Right lobe of liver (tissue), 6 donors: Measurements from ENCODE around the gene ZFP36. TPM values are rescaled to one million over a fixed set of nuclear protein-coding genes. Genes with fewer than 3 reads are reported as not detected.

Experiments
- ATAC-seq, 4 donors: fragments of 200-7000 bp; cut with Tn5 transposase; one replicate each; pipeline ENCODE4 v1.9.1; 2020; ENCODE audit warnings: mild to moderate bottlenecking in 4 of 4, moderate library complexity in 4 of 4
- DNase-seq, 3 donors: peaks; one replicate each; pipeline ENCODE4 v3.0.0-alpha.2; 2020
- H3K27ac ChIP-seq, 3 donors: fragments of 200-600 bp; one replicate each; pipeline ENCODE4 v1.8.0; 2022
- H3K27me3 ChIP-seq, 2 donors: fragments of 200-600 bp; one replicate each; pipeline ENCODE4 v1.8.0; 2022
- H3K36me3 ChIP-seq, 4 donors: fragments of 200-600 bp; sonication (generic) in 1 of 4; one replicate each; pipeline versions ENCODE4 v1.5.1 to v1.8.0; 2017 to 2022; ENCODE audit warnings: control low read depth in 1 of 4
- H3K4me1 ChIP-seq, 4 donors: fragments of 200-600 bp; sonication (generic) in 1 of 4; one replicate each; pipeline versions ENCODE4 v1.5.1 to v1.8.0; 2017 to 2022; ENCODE audit warnings: control low read depth in 1 of 4
- H3K4me3 ChIP-seq, 3 donors: fragments of 200-600 bp; one replicate each; pipeline ENCODE4 v1.8.0; 2022
- H3K9me3 ChIP-seq, 4 donors: fragments of 200-600 bp; sonication (generic) in 1 of 4; one replicate each; pipeline versions ENCODE4 v1.5.1 to v1.8.0; 2017 to 2022; ENCODE audit warnings: control low read depth in 1 of 4
- CTCF ChIP-seq, 4 donors: fragments of 200-600 bp in 3 of 4; fragments of 450-650 bp in 1 of 4; IDR thresholded peaks; one replicate each; pipeline versions ENCODE4 v1.5.1 to v1.8.0; 2016 to 2022; ENCODE audit warnings: antibody characterized with exemption in 4 of 4, mild to moderate bottlenecking in 2 of 4
- POLR2A ChIP-seq: fragments of 450-650 bp; IDR thresholded peaks from one replicate; pipeline ENCODE4 v1.6.1; 2017; ENCODE audit warnings: antibody characterized with exemption, mild to moderate bottlenecking
- WGBS: methylation state at CpG from one replicate; pipeline ENCODE4 v1.1.6; 2018; ENCODE audit warnings: low coverage, low lambda C conversion rate; ENCODE audit not compliant: insufficient coverage; ENCODE audit errors: missing lambda C conversion rate; 5-methylcytosine and 5-hydroxymethylcytosine counted together
- intact Hi-C, 2 donors: fragments of 100-400 bp; cut with DNase I; formaldehyde crosslinking; loops; one replicate each; pipeline versions ENCODE4 v1.11.2 to v1.14.1; 2022
- total RNA-seq, 6 experiments: library from RNA; depleted of rRNA in 2 of 6; stranded (reverse); fragments of >200 nt in 2 of 6; fragmentation: NEBNext Ultra II Directional in 3 of 6; extraction: Animal tissue kit (Norgen Biotek cat#: 25700) in 3 of 6; gene quantifications; one replicate each; pipeline versions ENCODE4 v1.1.0 to v1.2.4, GENCODE V29; 2016 to 2023
- donor health status: DM: no; HTN: yes; CAD: no.
- donor health status: DM: no; HTN: no; CAD: no.
- donor health status: DM: no; HTN: no; CAD: no.
- donor health status: DM: no; HTN: yes; CAD: no.
- donor health status: DM: no; HTN: yes; CAD: no.

Gene ZFP36
- total RNA-seq, 6 experiments from 2014 or later = 28.3 to 156 (median 91.7) TPM

DNA sequence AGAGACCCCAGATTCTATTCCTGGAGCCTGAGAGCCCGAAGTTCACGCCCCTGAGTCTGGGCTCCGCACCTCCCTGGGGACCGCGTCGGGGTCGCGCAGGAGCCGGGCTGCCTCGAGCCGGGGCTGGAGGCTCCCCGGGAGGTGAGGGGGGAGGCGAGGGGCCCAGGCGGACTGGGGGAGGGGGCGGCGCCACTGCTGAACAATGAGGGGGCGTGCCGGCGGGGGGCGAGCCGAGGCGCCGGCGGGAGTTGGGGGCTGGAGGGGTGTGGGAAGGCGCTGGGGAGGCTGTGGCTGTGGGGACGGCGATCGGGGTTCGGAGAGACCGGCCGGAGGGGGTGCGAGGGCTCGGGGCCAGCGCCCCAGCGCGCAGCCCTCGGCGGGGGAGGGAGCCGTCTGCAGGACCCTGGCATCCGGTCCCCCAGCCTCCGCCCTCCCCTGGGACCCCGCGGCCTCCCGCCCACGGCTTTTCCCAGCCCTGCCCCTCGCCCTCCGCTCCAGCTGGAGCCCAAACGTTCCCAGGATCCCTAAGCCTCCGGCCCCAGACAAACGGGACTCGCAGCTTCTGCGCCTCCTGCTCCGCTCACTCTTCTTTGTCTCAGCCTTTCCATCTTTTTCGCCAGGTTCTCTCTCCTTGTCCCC is 6.7 kb downstream of the ZFP36 start:
- intact Hi-C loops = no loop called here
- peaks cover 0 to 5% (median 2%) of the 10 kb centered on the region in 4 donors for H3K36me3 ChIP-seq
- WGBS = 56% methylated on average over 1 of the region's 54 CpGs
- TF ChIP-seq POLR2A (no peak), CTCF (IDR thresholded peaks at IDR 0.05) (no peak)
- H3K27me3 ChIP-seq = no peaks in the 10 kb centered on the region
- DNase-seq (peak; percentile 61 to 72 (median 71)), ATAC-seq (no peak)
- H3K27ac ChIP-seq = peak overlapping the region; percentile 65 to 86 (median 73)
- H3K4me3 ChIP-seq = peak overlapping the region; percentile 59 to 99 (median 81)
- no peaks in the 10 kb centered on the region for H3K9me3 ChIP-seq
- peaks cover 0 to 12% (median 2%) of the 10 kb centered on the region in 4 donors for H3K4me1 ChIP-seq

GRCh38 chr19:39413911-39414608 is 7.4 kb downstream of the ZFP36 start:
- peak in 1 of 3 donors; percentile 54 for DNase-seq
- no peak for ATAC-seq
- intact Hi-C loops = no loop called here
- Histone ChIP-seq H3K4me3 (peak overlapping the region; percentile 59 to 99 (median 81)), H3K36me3 (no peaks in the 10 kb centered on the region), H3K9me3 (no peaks in the 10 kb centered on the region), H3K27me3 (no peaks in the 10 kb centered on the region), H3K27ac (peak overlapping the region; percentile 7 to 86 (median 65)), H3K4me1 (peaks cover 0 to 12% (median 2%) of the 10 kb centered on the region in 4 donors)
- TF ChIP-seq CTCF (IDR thresholded peaks at IDR 0.05) = no peak
- 68% methylated on average over 11 of the region's 18 CpGs for WGBS

- 57% methylated on average over 15 of the region's 35 CpGs for WGBS
- Histone ChIP-seq H3K4me3 (no peak overlapping the region), H3K36me3 (no peaks in the 10 kb centered on the region), H3K27me3 (no peaks in the 10 kb centered on the region), H3K9me3 (no peaks in the 10 kb centered on the region), H3K4me1 (peaks cover 0 to 12% (median 2%) of the 10 kb centered on the region in 4 donors), H3K27ac (no peak overlapping the region)
- no peak for TF ChIP-seq CTCF (IDR thresholded peaks at IDR 0.05)
- TF ChIP-seq POLR2A = no peak
- no peak for ATAC-seq
- no peak for DNase-seq
- intact Hi-C loops = no loop called here
Measured at GRCh38 chr19:39415111-39416046, 8.7 kb downstream of the ZFP36 start.

DNA sequence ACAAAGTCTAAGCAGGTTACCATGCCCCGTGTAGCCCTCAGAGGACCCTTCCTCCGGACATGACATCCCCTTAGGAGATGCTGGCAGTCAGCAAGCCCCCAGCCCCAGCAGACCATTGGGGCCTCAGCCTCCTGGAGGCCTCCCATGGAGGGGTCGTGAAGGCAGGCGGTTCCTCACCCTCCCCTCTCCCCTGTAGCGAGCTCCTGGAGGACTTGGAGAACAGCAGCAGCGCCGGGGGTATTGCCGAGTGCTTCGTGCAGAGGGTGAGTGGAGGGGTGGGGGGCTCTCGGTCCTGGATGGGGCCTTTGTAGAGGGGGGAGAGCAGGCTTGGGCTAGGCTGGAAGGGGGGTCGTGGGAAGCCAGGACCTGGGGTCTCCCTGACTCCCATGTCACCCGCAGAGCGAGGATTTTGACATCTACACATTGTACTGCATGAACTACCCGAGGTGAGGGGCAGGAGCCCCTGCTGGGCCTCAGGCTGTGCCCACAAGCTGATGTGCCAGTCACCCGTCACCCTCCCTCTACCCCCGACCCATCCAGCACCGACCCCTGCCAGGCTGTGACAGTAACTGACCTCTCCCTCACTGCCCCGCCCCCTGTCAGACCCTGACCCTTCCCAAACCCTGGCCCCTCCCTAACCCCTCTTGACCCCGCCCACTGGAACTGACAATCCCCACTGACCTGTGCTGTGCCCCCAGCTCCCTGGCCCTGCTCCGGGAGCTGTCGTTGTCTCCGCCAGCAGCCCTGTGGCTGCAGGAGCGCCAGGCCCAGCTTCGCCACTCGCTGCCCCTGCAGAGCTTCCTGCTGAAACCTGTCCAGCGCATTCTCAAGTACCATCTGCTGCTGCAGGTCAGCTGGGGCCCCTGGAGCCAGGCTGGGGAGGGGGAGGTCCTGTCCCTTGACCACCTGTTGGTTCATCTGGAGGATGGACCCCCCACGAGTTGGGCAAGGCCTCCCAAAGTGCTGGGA is 9.8 kb downstream of the ZFP36 start:
- Histone ChIP-seq H3K36me3 (no peaks in the 10 kb centered on the region), H3K27ac (no peak overlapping the region), H3K27me3 (no peaks in the 10 kb centered on the region), H3K9me3 (no peaks in the 10 kb centered on the region), H3K4me1 (peaks cover 0 to 9% (median 0%) of the 10 kb centered on the region in 4 donors), H3K4me3 (no peak overlapping the region)
- no peak for DNase-seq
- no peak for ATAC-seq
- WGBS = 60% methylated on average over 2 of the region's 27 CpGs
- TF ChIP-seq POLR2A (no peak), CTCF (IDR thresholded peaks at IDR 0.05) (no peak)
- intact Hi-C loops = no loop called here
